Peyer's patch (tissue), 4 donors: ENCODE data around the gene PLPP6.

Experiments
- CTCF ChIP-seq, 6 experiments: fragments of 450-650 bp in 4 of 6; fragments of 200-600 bp in 2 of 6; sonication (generic) in 1 of 6; IDR thresholded peaks; one replicate each; pipeline ENCODE4 v1.5.1; 2017 to 2019; ENCODE audit warnings: antibody characterized with exemption in 6 of 6, mild to moderate bottlenecking in 3 of 6, moderate library complexity in 1 of 6
- POLR2A ChIP-seq, 2 donors: fragments of 450-650 bp; IDR thresholded peaks; one replicate each; pipeline ENCODE4 v1.5.1; 2017; ENCODE audit warnings: antibody characterized with exemption in 2 of 2, mild to moderate bottlenecking in 2 of 2, moderate library complexity in 2 of 2

DNA sequence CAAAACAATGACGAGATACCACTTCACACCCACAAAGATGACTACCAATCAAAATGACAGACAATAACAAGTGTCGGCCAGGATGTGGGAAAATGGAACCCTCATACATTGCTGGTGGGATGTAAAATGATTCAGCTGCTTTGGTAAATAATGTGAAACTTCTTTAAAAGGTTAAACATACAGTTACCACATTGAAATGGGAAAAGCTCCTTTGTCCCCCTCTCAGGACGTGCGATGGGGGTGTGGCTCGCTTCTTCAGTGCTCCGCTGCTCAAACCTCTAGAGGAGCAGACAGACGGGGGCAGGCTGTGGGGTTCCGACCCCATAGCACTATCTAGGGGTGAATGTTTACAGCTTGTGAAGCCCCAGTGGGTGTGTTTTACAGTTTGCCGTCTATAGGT is 8.0 kb upstream of the PLPP6 start:
- TF ChIP-seq POLR2A (IDR thresholded peaks at IDR 0.05) (no peak), CTCF (IDR thresholded peaks at IDR 0.05) (no peak)
